Body of pancreas (tissue), 4 donors: ENCODE data around the gene KCTD2. TPM values are rescaled to one million over a fixed set of nuclear protein-coding genes. Genes with fewer than 3 reads are reported as not detected.

Experiments
- ATAC-seq: fragments of 150-250 bp; one replicate; pipeline ENCODE4 v1.9.1; 2016
- DNase-seq, 4 donors: peaks; one replicate each; pipeline ENCODE4 v3.0.0-alpha.2; 2019
- H3K27ac ChIP-seq, 4 donors: fragments of 200-600 bp; sonication (generic); 1 replicate in 3 of 4; 2 replicates in 1 of 4; pipeline versions ENCODE4 v1.5.1 to v1.6.1; 2016 to 2019; ENCODE audit warnings: mild to moderate bottlenecking in 1 of 4, mixed read lengths in 1 of 4, moderate library complexity in 1 of 4
- H3K27me3 ChIP-seq, 2 donors: fragments of 200-600 bp; sonication (generic); one replicate each; pipeline ENCODE4 v1.6.0; 2016; ENCODE audit warnings: mild to moderate bottlenecking in 1 of 2
- H3K36me3 ChIP-seq, 2 donors: fragments of 200-600 bp; sonication (generic); replicated peaks in 1 of 2; 2 replicates each; pipeline ENCODE4 v1.5.1; 2016; ENCODE audit warnings: low read depth in 2 of 2; ENCODE audit not compliant: insufficient read depth in 1 of 2
- H3K4me1 ChIP-seq: fragments of 200-600 bp; sonication (generic); one replicate; pipeline ENCODE4 v1.6.0; 2016
- H3K4me3 ChIP-seq, 2 donors: fragments of 200-600 bp; sonication (generic); 1 replicate in 1 of 2; 2 replicates in 1 of 2; pipeline ENCODE4 v1.5.1; 2016 to 2019
- H3K9me3 ChIP-seq, 3 donors: fragments of 200-600 bp; sonication (generic); 1 replicate in 2 of 3; 2 replicates in 1 of 3; pipeline ENCODE4 v1.5.1; 2016
- POLR2A ChIP-seq, 3 donors: fragments of 450-650 bp; IDR thresholded peaks; one replicate each; pipeline ENCODE4 v1.6.1; 2016; ENCODE audit warnings: antibody characterized with exemption in 3 of 3, mild to moderate bottlenecking in 2 of 3
- WGBS, 2 donors: methylation state at CpG; one replicate each; pipeline ENCODE4 v1.1.5; 2017; 5-methylcytosine and 5-hydroxymethylcytosine counted together
- intact Hi-C: fragments of 100-400 bp; cut with DNase I; formaldehyde crosslinking; loops from one replicate; pipeline ENCODE4 v1.15.1; 2023
- total RNA-seq, 2 donors: library from RNA; depleted of rRNA; stranded (reverse); fragments of >200 nt; gene quantifications; one replicate each; pipeline ENCODE4 v1.1.0, GENCODE V29; 2016
- TF ChIP-seq, protein P1 (sequence below), 7 experiments: fragments of 450-650 bp in 4 of 7; fragments of 200-600 bp in 3 of 7; sonication (generic) in 3 of 7; IDR thresholded peaks; one replicate each; pipeline ENCODE4 v1.5.1; 2016 to 2019; ENCODE audit warnings: antibody characterized with exemption in 7 of 7

Gene KCTD2
- total RNA-seq, 2 donors from 2014 or later, result 11.2 to 12.7 TPM

GRCh38 chr17:75109046-75109406 lies 62.0 kb downstream of the KCTD2 start:
- Histone ChIP-seq H3K27ac (peak overlapping the region in 1 of 4 donors; percentile 65), H3K9me3 (no peaks in the 10 kb centered on the region), H3K36me3 (no peaks in the 10 kb centered on the region), H3K4me1 (peaks cover 37% of the 10 kb centered on the region), H3K4me3 (no peak overlapping the region), H3K27me3 (no peaks in the 10 kb centered on the region)
- WGBS, 2 donors, result 29 to 56% methylated on average over 4 to 22 of the region's 22 CpGs
- intact Hi-C loops, result no loop called here
- TF ChIP-seq POLR2A (IDR thresholded peaks at IDR 0.05), result no peak
- TF ChIP-seq, protein P1, sequence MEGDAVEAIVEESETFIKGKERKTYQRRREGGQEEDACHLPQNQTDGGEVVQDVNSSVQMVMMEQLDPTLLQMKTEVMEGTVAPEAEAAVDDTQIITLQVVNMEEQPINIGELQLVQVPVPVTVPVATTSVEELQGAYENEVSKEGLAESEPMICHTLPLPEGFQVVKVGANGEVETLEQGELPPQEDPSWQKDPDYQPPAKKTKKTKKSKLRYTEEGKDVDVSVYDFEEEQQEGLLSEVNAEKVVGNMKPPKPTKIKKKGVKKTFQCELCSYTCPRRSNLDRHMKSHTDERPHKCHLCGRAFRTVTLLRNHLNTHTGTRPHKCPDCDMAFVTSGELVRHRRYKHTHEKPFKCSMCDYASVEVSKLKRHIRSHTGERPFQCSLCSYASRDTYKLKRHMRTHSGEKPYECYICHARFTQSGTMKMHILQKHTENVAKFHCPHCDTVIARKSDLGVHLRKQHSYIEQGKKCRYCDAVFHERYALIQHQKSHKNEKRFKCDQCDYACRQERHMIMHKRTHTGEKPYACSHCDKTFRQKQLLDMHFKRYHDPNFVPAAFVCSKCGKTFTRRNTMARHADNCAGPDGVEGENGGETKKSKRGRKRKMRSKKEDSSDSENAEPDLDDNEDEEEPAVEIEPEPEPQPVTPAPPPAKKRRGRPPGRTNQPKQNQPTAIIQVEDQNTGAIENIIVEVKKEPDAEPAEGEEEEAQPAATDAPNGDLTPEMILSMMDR (IDR thresholded peaks at IDR 0.05), result no peak
- ATAC-seq, result no peak
- no peak for DNase-seq

- intact Hi-C loops, result loop anchor here (10.0 kb wide), 1 partner anchor 95 kb away; the partner anchor contains the start of gene NUP85
- H3K4me1 ChIP-seq, result peaks cover 41% of the 10 kb centered on the region
- TF ChIP-seq, protein P1 (IDR thresholded peaks at IDR 0.05), result no peak
- TF ChIP-seq POLR2A (IDR thresholded peaks at IDR 0.05), result peak; percentile 47 to 80 (median 78)
Measured at GRCh38 chr17:75109407-75110233, 62.6 kb downstream of the KCTD2 start, which contains the start of gene ARMC7. TSS of gene ARMC7 (plus strand) at chr17:75109969. CDS start at chr17:75110289, 320 bp downstream.

GRCh38 chr17:75110234-75110937 lies 63.4 kb downstream of the KCTD2 start:
- WGBS, 2 donors, result 13 to 20% methylated on average over 19 to 40 of the region's 40 CpGs
- no peaks in the 10 kb centered on the region for H3K27me3 ChIP-seq
- peak overlapping the region in 3 of 4 donors; percentile 63 to 66 (median 65) for H3K27ac ChIP-seq
- no peak for TF ChIP-seq POLR2A (IDR thresholded peaks at IDR 0.05)
- TF ChIP-seq, protein P1 (IDR thresholded peaks at IDR 0.05), result no peak
- intact Hi-C loops, result loop anchor here (10.0 kb wide), 1 partner anchor 94 kb away; the partner anchor contains the start of gene NUP85
- H3K36me3 ChIP-seq, result no peaks in the 10 kb centered on the region
- no peaks in the 10 kb centered on the region for H3K9me3 ChIP-seq
- ATAC-seq (peak; percentile 4), DNase-seq (peak in 3 of 4 donors; percentile 33 to 50 (median 42))
- H3K4me3 ChIP-seq, result peak overlapping the region; percentile 41 to 88
- H3K4me1 ChIP-seq, result peaks cover 40% of the 10 kb centered on the region

More at GRCh38 chr17:75109407-75110233, 62.6 kb downstream of the KCTD2 start, which contains the start of gene ARMC7:
- Histone ChIP-seq H3K36me3 (no peaks in the 10 kb centered on the region), H3K27ac (peak within 1 kb of the TSS in 3 of 4 donors; percentile 63 to 66 (median 65)), H3K9me3 (no peaks in the 10 kb centered on the region), H3K4me3 (peak within 1 kb of the TSS; percentile 41 to 88), H3K27me3 (no peaks in the 10 kb centered on the region)
- peak; percentile 92 to 93 (median 92) for DNase-seq
- peak; percentile 82 for ATAC-seq
- WGBS, 2 donors, result 0 to 1% methylated on average over 16 to 56 of the region's 68 CpGs

GRCh38 chr17:75111777-75112335 lies 64.8 kb downstream of the KCTD2 start:
- intact Hi-C loops, result loop anchor here (10.0 kb wide), 1 partner anchor 93 kb away; the partner anchor contains the start of gene NUP85
- no peak for DNase-seq
- Histone ChIP-seq H3K27ac (no peak overlapping the region), H3K4me3 (no peak overlapping the region), H3K4me1 (peaks cover 32% of the 10 kb centered on the region), H3K9me3 (no peaks in the 10 kb centered on the region), H3K36me3 (no peaks in the 10 kb centered on the region), H3K27me3 (no peaks in the 10 kb centered on the region)
- 78 to 90% methylated on average over 7 of the region's 7 CpGs for WGBS, 2 donors
- ATAC-seq, result no peak
- TF ChIP-seq, protein P1 (IDR thresholded peaks at IDR 0.05), result no peak
- no peak for TF ChIP-seq POLR2A (IDR thresholded peaks at IDR 0.05)
